Measurements from ENCODE around the gene FBXW8. TPM values are rescaled to one million over a fixed set of nuclear protein-coding genes. Genes with fewer than 3 reads are reported as not detected.

FBXW8 gene
- total and polyA plus RNA-seq, 2 experiments from 2014 or later: 17.0 to 20.6 TPM

- H4K20me1 ChIP-seq (ENCODE audit: insufficient read depth, poor library complexity, severe bottlenecking): no peaks in the 10 kb centered on the region
- no peaks in the 10 kb centered on the region for H3K79me2 ChIP-seq
- no peak overlapping the region for H2AFZ ChIP-seq
- no peak overlapping the region for H3K27ac ChIP-seq
- DNase-seq (ENCODE audit: low spot score): no peak
- no peaks in the 10 kb centered on the region for H3K9me3 ChIP-seq (ENCODE audit: low read depth)
- no peaks in the 10 kb centered on the region for H3K4me1 ChIP-seq (ENCODE audit: insufficient read depth)
- no peak overlapping the region for H3K4me2 ChIP-seq
- TF ChIP-seq EZH2phosphoT487 (IDR thresholded peaks at IDR 0.05; ENCODE audit: low read depth, severe bottlenecking, unreplicated experiment) (no peak), EZH2 (IDR thresholded peaks at IDR 0.05; ENCODE audit: borderline replicate concordance) (no peak), CTCF (IDR thresholded peaks at IDR 0.05; ENCODE audit: poor library complexity) (no peak)
- no peak overlapping the region for H3K4me3 ChIP-seq
- 79% methylated on average over 12 of the region's 12 CpGs for WGBS (ENCODE audit: low lambda C conversion rate, missing lambda C conversion rate)
- H3K9me2 ChIP-seq (replicated peaks; ENCODE audit: insufficient read depth): no peaks in the 10 kb centered on the region
- no peaks in the 10 kb centered on the region for H3K36me3 ChIP-seq (replicated peaks; ENCODE audit: insufficient read depth, low read depth)
- H3K27me3 ChIP-seq: peaks cover 5% of the 10 kb centered on the region
These were observed 18.2 kb upstream of the FBXW8 start for GRCh38 chr12:116892349-116893140.

GRCh38 chr12:116894913-116895312 is 15.8 kb upstream of the FBXW8 start:
- H3K79me2 ChIP-seq: no peaks in the 10 kb centered on the region
- no peak overlapping the region for H2AFZ ChIP-seq
- no peak overlapping the region for H3K27ac ChIP-seq
- no peaks in the 10 kb centered on the region for H3K9me2 ChIP-seq (replicated peaks; ENCODE audit: insufficient read depth)
- TF ChIP-seq EZH2 (IDR thresholded peaks at IDR 0.05; ENCODE audit: borderline replicate concordance) (no peak), EZH2phosphoT487 (IDR thresholded peaks at IDR 0.05; ENCODE audit: low read depth, severe bottlenecking, unreplicated experiment) (no peak), CTCF (IDR thresholded peaks at IDR 0.05; ENCODE audit: poor library complexity) (no peak)
- H3K9me3 ChIP-seq (ENCODE audit: low read depth): no peaks in the 10 kb centered on the region
- no peaks in the 10 kb centered on the region for H3K36me3 ChIP-seq (replicated peaks; ENCODE audit: insufficient read depth, low read depth)
- no peak for DNase-seq (ENCODE audit: low spot score)
- no peaks in the 10 kb centered on the region for H3K4me1 ChIP-seq (ENCODE audit: insufficient read depth)
- no peak overlapping the region for H3K4me3 ChIP-seq
- peaks cover 13% of the 10 kb centered on the region for H3K27me3 ChIP-seq
- no peaks in the 10 kb centered on the region for H4K20me1 ChIP-seq (ENCODE audit: insufficient read depth, poor library complexity, severe bottlenecking)
- WGBS (ENCODE audit: low lambda C conversion rate, missing lambda C conversion rate): 76% methylated on average over 3 of the region's 3 CpGs
- H3K4me2 ChIP-seq: no peak overlapping the region

GRCh38 chr12:116896411-116896924 is 14.3 kb upstream of the FBXW8 start:
- Histone ChIP-seq H3K4me1 (ENCODE audit: insufficient read depth) (no peaks in the 10 kb centered on the region), H3K4me2 (no peak overlapping the region), H3K9me3 (ENCODE audit: low read depth) (no peaks in the 10 kb centered on the region), H3K9me2 (replicated peaks; ENCODE audit: insufficient read depth) (no peaks in the 10 kb centered on the region), H2AFZ (no peak overlapping the region), H3K36me3 (replicated peaks; ENCODE audit: insufficient read depth, low read depth) (no peaks in the 10 kb centered on the region), H3K79me2 (no peaks in the 10 kb centered on the region), H3K4me3 (no peak overlapping the region), H3K27me3 (peaks cover 16% of the 10 kb centered on the region), H4K20me1 (ENCODE audit: insufficient read depth, poor library complexity, severe bottlenecking) (no peaks in the 10 kb centered on the region), H3K27ac (no peak overlapping the region)
- TF ChIP-seq CTCF (IDR thresholded peaks at IDR 0.05; ENCODE audit: poor library complexity): no peak
- no peak for DNase-seq (ENCODE audit: low spot score)
- 72% methylated on average over 7 of the region's 7 CpGs for WGBS (ENCODE audit: low lambda C conversion rate, missing lambda C conversion rate)
